ENCODE measurements around the gene DHRS3. TPM values are rescaled to one million over a fixed set of nuclear protein-coding genes. Genes with fewer than 3 reads are reported as not detected.
A peak's percentile ranks its signal among the peaks of the same experiment; 100 is the strongest.
"Not testable (repeated sequence)": the region's sequence is repeated elsewhere in the genome, so short reads cannot be mapped to it uniquely, and the experiment has no call there.

DHRS3 gene
- total RNA-seq, 2 donors from 2014 or later, result 107 to 144 TPM

DNA sequence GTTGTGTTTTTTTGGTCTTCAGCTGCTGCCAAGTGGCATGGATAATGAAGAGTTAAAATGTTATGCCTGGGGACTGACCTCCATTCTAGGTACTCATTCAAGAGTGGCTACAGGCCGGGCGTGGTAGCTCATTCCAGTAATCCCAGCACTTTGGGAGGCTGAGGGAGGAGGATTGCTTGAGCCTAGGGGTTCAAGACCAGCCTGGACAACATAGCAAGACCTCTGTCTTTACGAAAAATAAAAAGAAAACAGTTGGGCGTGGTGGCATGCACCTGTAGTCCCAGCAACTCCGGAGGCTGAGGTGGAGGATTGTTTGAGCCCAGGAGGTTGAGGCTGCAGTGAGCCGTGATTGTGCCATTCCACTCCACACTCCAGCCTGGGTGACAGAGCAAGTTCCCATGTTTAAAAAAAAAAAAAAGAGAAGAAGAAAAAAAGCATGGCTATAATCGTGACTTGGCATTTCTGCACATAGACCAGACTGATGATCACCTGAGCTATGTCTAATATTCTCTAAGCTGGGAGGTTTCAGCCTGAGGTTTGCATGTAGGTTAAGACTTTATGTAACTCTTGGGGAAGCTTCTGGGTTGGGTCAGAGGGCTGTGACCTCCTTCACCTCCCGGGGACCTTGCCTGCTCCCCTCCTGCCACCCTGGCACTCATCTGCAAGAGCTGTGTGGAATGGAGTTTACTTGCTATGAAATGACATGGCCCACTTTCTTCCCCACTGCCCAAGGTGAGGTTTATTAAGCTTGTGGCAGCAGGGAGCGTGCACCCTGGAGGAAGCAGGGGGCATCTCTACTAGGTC lies 51.3 kb downstream of the DHRS3 start:
- DNase-seq (ENCODE audit: low spot score), result peak; percentile 46
- intact Hi-C loops (cut with DNase I), result no loop called here

DNA sequence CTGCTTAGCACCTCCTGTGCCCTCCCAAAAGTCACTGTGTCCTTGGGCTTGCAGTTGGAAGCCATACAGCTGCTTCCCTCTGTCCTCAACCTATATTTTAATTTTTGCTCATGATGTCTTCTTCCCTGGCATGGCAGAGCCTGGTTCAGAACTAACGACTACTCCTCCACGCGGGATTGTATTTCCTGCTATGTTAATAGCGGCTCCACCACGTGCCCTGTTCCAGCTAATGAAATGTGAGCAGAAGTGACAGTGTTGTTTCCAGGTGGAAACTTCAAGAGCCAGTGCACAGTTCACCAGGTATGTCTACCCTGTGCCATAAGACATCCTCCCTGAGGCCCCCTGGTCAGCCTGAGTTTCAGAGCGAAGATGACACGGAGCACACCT lies 52.1 kb downstream of the DHRS3 start:
- intact Hi-C loops (cut with DNase I), result no loop called here
- no peak for DNase-seq (ENCODE audit: low spot score)

DNA sequence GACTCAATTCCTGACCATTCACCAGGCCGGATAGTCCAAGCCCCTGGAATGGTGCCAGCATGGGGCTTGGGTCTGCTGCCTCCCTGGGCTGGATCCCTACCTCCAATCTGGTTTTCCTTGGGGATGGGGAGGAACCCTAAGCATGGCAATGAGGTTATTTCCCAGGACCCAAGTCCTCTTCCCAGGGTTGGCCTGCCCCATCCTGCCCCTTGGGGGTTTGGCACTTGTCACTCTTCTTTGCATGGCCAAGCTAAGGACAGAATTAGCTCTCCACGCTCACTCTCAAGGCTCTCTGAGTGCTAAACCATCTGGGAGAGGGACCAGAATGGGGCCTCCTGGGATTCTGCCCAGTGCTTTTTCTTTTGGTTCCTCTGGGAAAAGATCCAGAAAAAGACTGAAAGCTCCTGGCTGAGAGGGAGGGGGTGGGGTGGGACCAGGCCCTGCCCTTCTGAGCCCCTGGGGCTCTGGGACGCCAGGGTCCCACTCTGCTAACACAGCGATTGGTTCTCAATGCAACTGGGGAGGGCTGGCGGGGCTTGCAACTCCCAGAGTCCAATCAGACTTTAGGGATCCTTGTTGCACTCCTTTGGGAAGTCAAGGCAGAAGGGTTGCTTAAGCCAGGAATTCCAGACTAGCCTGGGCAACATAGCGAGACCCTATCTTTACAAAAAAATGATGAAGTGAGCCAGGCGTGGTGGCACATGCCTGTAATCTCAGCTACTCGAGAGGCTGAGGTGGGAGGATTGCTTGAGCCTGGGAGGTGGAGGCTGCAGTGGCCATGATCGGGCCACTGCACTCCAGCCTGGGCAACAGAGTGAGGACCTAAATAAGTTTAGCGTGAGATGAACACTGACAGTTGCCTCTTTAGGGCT lies 52.7 kb downstream of the DHRS3 start:
- intact Hi-C loops (cut with DNase I), result no loop called here
- DNase-seq (ENCODE audit: low spot score), result no peak

DNA sequence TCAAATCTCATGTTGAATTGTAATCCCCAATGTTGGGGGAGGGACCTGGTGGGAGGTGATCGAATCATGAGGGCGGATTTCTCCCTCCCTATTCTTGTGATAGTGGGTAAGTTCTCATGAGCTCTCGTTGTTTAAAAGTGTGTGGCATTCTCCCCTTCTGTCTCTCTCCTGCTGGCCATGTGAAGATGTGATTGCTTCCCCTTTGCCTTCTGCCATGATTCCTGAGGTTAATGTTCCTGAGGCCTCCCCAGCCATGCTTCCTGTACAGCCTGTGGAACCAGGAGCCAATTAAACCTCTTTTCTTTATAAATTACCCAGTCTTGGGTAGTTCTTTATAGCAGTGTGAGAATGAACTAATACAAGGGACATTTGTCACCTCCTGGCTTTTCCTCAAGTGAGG lies 53.8 kb downstream of the DHRS3 start:
- DNase-seq (ENCODE audit: low spot score); intact Hi-C loops (cut with DNase I): not testable (repeated sequence)

DNA sequence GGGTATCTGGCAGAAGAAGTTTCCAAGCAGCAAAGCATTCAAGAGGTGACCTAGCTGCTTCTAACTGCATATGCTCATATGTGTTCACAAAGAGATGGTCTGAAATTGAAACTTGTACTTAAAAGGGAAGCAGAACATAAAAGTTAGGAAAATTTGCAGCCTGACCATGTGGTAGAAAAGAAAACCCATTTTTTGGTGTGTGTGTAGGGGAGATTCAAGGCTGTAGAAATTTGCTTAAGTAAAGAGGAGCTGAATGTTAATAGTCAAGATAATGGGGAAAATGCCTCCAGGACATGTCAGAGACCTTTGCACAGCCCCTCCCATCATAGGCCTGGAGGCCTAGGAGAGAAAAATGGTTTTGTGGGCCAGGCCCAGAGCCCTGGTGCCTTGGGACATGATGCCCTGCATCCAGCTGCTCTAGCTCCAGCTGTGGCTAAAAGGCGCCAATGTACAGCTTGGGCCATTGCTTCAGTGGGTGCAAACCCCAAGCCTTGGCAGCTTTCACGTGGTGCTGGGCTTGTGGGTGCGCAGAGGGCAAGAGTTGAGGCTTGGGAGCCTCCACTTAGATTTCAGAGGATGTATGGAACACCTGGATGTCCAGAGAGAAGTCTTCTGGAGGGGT lies 54.9 kb downstream of the DHRS3 start:
- intact Hi-C loops (cut with DNase I), result no loop called here
- no peak for DNase-seq (ENCODE audit: low spot score)

DNA sequence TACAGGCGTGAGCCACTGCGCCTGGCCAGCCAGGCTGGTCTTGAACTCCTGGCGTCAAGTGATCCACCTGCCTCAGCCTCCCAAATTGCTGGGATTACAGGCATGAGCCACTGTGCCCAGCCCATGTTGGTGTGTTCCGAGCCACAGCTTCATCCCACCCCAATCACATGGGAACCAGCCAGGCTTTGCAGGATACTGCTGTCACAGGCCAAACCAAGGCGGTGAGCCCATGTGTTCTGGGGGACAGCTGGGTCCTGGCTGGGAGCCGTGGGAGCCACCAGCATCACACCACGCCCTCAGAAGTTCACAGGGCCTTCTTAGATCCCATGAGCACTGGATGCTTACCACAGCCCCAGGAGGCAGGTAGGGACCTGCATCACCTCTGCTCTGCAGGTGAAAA lies 56.9 kb downstream of the DHRS3 start:
- intact Hi-C loops (cut with DNase I), result no loop called here

DNA sequence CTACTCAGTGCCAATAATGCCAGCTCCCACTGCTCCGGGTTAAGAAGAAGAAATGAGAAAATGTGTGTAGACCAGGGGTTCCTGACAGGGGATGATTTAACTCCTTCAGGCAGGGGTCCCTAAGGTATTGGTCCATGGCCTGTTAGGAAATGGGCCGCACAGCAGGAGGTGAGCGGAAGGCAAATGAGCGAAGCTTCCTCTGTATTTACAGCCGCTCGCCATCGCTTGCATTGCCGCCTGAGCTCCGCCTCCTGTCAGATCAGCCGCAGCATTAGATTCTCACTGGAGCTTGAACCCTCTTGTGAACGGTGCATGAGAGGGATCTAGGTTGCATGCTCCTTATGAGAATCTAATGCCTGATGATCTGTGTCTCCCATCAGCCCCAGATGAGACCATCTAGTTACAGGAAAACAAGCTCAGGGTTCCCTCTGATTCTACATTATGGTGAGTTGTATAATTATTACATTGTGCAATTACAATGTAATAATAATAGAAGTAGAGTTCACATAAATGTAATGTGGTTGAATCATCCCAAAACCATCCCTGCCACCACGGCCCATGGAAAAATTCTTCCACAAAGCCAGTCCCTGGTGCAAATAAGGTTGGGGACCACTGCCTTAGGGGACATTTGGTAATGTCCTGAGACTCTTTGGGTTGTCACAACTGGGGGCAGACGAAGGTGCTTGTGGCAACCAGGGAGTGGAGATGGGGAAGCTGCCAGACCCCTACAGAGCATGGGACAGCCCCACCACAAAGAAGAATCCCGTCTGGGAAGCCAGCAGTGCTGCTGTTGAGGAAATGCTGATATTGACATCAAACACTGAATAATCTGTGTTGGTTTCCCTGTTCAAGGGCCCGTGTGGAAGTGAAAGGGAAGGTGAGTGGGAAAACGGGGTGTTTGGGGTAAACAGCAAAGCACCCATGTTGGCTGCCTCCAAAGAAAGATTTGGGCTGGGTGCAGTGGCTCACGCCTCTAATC lies 60.8 kb downstream of the DHRS3 start:
- intact Hi-C loops (cut with DNase I), result no loop called here
- DNase-seq (ENCODE audit: low spot score), result peak; percentile 64

More for the DNA sequence above, 56.9 kb downstream of the DHRS3 start:
- no peak for DNase-seq (ENCODE audit: low spot score)

DNA sequence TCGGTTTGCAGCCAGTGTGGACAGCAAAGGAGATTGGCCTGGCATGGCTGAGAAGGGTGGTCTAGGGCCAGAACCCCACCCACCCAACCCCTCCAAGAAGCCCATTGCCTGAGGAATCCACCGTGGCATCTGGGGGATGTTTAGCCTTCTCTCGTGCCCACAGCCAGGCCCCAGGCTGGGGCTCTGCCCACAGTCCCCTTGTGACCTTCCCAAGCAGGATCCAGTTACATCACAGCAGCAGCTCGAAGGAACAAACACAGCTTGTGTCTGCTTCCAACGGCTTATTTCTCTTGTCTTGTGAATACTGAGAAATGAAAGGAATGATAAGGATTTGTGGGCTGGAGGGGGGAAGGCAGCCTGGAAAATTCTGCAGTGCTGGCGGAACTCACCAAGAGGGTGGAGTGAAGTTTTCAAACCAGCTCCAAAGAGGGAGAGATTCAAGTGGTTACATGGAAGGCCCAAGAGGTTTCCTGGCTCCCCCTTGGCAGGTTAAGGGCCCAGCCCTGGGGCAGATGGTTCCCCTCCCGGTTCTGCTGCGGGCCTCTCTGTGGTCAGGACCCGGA lies 61.6 kb downstream of the DHRS3 start:
- peak; percentile 88 for DNase-seq (ENCODE audit: low spot score)
- intact Hi-C loops (cut with DNase I), result no loop called here

DNA sequence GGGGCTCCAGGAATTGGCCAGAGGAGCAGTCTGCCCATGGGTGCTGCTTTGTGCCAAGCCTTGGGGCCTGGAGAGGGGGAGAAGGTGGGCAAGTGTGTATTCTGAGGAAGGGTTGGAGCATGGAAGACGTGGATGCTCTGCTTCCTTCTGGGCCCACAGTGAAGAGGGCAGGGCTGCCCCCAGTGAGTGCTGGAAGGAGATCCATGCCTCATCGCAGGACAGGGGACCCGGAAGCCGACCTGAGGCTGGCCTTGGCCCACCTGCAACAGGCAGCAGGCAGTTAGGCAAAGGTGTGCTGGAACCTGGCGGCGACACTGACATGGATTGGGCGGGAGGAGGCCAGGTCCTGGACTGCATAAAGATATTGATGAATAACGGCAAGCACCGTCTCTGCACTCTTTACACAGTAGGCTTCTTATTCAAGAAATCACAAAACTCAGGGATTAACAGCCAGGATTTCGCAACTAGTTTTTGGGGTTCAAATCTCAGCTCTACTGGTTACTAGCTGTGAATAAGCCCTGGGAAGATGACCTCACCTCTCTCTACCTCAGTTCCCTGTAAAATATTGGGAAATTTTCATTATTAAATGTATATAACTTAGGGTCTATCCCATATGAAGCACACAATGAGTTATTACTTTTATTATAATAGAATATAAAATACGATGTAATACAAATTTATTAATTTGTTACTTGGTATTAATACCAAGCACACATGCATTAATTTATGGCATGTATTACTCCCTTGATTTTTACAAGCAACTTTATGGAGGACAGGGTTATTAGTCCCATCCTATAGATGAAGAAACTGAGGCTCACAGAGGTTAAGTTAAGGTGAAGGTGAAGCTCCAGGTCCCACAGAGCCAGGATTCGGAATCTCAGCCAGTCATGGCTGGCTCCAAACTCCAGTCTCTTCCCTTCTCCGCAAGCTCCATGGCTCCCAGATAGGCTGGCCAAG lies 62.3 kb downstream of the DHRS3 start:
- peak; percentile 49 for DNase-seq (ENCODE audit: low spot score)
- intact Hi-C loops (cut with DNase I), result no loop called here

DNA sequence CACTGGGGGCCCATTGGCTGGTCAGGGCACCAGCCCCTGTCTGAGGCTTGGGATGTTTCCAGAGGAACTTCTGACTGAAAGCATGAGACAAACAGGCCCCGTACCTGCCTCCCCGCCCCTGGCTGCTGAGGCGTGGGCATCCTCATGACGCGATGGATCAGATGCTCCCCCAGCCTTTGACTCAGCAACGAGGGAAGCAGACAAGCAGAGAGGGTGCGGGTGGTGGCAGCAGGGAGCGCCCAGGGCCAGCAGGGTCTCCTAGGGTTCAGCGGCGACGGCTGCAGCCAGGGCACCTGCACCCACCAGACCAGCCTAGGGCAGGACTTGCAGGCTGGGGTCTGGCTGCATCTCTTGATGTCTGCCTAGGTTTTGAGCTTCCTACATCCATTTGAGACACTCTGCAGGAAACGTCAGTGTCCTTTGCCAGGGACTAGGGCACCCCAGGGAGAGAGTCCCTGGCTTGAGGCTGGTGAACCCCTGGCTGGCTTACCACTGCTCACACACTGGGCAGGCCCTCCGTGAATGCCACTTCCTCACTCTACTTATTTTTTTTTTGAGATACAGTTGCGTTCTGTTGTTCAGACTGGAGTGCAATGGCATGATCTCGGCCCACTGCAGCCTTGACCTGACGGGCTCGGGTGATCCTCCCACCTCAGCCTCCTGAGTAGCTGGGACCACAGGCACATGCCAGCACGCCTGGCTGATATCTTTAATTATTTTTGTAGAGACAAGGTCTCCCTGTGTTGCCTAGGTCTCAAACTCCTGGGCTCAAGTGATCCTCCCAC lies 63.3 kb downstream of the DHRS3 start:
- intact Hi-C loops (cut with DNase I), result loop anchor here (5.0 kb wide), 2 partner anchors 38 to 43 kb away; no protein-coding TSS in a partner anchor
- peak; percentile 42 for DNase-seq (ENCODE audit: low spot score)

DNA sequence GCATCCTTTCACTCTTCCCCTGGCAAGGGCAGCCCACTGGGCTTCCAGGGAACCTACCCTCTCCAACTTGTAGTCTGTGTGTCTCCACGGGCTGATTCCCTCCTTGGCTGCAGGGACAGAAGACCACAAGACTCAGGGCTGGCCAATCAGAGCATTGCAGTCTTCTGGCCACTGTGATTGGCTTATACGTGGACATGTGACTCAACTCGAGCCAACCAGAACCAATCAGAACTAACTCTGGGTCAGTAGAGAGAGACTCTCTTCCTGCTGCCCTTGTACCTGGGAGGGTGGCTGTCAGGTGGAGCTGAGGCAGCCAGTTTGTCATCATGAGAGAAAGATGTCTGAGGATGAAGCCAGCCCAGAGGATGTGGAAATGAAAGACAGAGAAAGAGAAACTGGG lies 64.0 kb downstream of the DHRS3 start:
- intact Hi-C loops (cut with DNase I), result loop anchor here (5.0 kb wide), 2 partner anchors 38 to 43 kb away; no protein-coding TSS in a partner anchor
- DNase-seq (ENCODE audit: low spot score), result peak; percentile 44

DNA sequence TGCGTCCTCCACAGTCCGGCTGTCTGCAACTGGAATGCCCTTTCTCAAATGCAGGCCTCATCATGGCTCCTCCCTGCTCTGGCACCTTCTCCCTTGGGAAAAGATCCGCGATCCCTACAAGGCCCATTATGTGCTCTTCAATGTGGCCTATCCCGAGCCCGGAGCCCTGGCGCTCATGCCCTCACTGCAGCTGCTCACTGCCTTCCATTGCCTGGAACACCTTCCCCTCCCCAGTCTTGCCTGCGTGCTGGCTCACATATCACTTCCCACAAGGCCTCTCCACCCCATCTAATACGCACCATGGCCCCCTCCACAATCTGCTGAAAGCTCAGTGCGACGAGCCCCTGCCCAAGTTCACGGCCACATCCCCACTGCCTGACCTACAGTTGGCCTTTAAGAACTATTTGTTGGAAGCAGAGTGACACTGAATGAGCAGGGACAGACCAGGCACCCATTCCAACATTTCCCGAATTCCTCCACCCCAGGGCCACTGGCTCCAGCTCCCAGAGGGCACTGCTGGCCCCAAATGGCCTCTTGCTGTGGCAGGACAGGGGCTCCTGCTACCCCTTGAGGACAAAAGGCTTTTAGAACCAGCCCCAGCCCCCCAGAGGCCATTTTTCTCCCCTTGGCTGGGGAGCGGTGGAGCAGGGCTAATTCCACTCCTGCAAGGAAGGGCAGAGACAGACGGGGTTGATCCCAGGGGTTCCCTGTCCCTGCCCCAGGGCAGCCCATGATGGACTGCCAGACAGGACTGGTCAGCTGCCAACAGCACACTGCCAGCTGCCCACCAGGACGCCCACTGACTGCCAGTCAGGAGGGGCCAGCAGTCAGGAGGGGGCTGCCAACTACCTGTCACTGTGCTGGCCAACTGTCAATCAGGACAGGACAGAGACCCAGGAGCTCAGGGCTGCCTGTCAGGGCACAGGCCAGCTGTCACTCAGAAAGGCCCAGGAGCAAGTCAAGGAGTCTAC lies 64.8 kb downstream of the DHRS3 start:
- peak; percentile 77 for DNase-seq (ENCODE audit: low spot score)
- intact Hi-C loops (cut with DNase I), result loop anchor here (5.0 kb wide), 2 partner anchors 39 to 44 kb away; no protein-coding TSS in a partner anchor

DNA sequence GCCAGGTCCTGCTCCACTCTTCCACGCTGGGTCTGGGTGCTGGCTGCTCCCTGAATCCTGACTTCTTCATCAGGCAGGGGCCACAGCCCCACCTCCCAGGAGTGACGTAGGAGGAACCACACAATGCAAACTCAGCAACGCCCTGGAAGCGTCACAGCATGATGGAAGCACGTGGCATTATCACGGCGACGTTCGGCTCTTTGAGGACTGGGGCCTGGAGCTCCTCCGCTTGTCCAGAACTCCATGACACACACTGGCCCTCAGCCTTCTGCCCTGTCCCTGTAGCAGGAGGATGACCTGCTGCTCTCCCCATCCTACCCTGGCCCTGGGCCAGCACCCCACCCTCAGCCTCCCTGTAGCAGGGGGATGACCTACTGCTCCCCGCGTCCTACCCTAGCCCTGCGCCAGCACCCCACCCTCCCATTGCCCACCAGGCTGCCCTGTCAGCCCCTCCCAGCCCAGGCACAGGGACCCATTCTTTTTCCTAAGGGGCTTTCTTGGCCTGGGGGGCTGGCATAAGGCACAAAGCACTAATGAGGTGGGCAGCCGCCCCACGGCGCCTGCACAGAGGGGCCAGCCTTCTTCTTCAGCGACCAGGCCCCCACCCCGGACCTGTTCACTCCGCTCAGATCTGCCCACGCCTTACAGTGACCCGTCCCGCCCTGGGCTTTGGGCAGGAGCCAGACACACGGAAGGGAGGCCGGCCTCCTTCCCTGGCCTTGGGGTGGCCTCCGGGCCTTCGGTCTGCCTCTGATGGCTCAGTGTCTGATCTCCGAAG lies 65.7 kb downstream of the DHRS3 start:
- DNase-seq (ENCODE audit: low spot score), result peak; percentile 78
- intact Hi-C loops (cut with DNase I), result loop anchor here (5.0 kb wide), 2 partner anchors 40 to 45 kb away; no protein-coding TSS in a partner anchor

DNA sequence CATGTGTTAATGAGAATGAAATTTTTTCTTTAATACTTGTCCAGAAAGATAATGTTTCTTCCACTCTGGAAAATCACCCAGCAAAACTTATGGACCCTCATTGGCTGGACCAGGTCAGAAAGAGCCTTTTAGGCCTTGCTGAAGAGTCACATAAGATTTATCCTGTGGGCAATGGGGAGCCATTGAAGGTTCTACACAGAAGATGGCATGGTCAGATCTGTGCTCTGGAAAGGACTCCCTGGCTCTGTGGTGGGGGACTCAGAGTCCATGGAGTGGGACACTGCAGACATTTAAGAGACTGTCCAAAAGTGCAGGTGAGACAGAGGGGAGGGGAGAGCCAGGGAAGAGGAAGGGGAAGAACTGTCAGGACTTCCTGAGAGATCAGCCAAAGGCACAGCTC lies 66.4 kb downstream of the DHRS3 start:
- DNase-seq (ENCODE audit: low spot score), result peak; percentile 1
- intact Hi-C loops (cut with DNase I), result loop anchor here (5.0 kb wide), 2 partner anchors 41 to 46 kb away; no protein-coding TSS in a partner anchor
